ENCODE measurements around the gene ATG4B. TPM values are rescaled to one million over a fixed set of nuclear protein-coding genes. Genes with fewer than 3 reads are reported as not detected.

Gene ATG4B
- polyA plus RNA-seq, 1 donor from 2014 or later: 128 TPM

DNA sequence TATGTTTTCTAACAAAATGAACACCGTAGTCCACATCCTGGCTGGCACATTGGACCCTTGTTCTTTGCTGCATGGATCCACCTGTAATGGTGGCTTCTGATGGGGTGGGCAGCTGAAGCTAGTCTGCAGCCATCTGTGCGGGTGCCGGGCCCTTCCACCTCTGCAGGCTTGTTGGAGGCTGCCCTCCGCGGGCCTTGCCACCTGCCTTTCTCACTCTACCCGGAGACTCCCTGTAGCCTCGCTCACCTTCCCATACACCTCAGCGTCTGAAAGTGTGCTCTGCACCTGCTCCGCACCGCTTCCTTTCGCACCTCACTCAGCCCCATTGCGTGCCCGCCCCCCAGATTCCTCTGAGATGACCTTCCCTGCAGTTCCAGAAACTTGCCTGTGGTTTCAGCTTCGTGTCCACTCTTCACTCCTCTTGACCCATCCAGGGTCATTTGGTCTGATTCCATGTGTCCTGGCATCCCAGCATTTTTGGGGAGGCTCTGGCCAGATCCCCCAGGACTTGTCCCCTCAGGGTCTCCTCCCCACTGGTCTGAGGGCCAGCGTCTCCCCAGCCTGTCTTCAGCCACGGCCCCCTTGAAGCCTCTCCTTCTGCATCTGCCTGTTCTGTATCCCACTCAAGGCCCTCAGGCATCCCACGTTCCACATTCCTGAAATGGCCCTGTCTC, 18.2 kb downstream of the ATG4B start:
- H3K27me3 ChIP-seq (ENCODE audit: insufficient read depth, low read depth, low read length): no peaks in the 10 kb centered on the region
- H3F3A ChIP-seq (ENCODE audit: insufficient read depth, low read length, poor library complexity, severe bottlenecking): no peaks in the 10 kb centered on the region
- H3K9me3 ChIP-seq (ENCODE audit: low read length): no peaks in the 10 kb centered on the region
- H3K79me2 ChIP-seq (replicated peaks; ENCODE audit: insufficient read depth, low read length): no peaks in the 10 kb centered on the region
- H3K9ac ChIP-seq (ENCODE audit: low read length): no peak overlapping the region
- no peak overlapping the region for H3K27ac ChIP-seq (ENCODE audit: low read length)
- H4K20me1 ChIP-seq (ENCODE audit: insufficient read depth): no peaks in the 10 kb centered on the region
- H3K4me3 ChIP-seq (ENCODE audit: low read length): no peak overlapping the region
- no peak overlapping the region for H3K4me2 ChIP-seq (ENCODE audit: low read length)
- H2AFZ ChIP-seq (ENCODE audit: low read depth, low read length): no peak overlapping the region
- TF ChIP-seq TAF1 (IDR thresholded peaks at IDR 0.05; ENCODE audit: low read depth) (no peak), SMC3 (conservative IDR thresholded peaks at IDR 0.05; ENCODE audit: poor library complexity) (no peak), POLR2AphosphoS5 (IDR thresholded peaks at IDR 0.05) (no peak)
- H3K9me2 ChIP-seq (ENCODE audit: insufficient read depth, low read length): no peaks in the 10 kb centered on the region
- H3K36me3 ChIP-seq (ENCODE audit: insufficient read depth, low read length): no peaks in the 10 kb centered on the region

DNA sequence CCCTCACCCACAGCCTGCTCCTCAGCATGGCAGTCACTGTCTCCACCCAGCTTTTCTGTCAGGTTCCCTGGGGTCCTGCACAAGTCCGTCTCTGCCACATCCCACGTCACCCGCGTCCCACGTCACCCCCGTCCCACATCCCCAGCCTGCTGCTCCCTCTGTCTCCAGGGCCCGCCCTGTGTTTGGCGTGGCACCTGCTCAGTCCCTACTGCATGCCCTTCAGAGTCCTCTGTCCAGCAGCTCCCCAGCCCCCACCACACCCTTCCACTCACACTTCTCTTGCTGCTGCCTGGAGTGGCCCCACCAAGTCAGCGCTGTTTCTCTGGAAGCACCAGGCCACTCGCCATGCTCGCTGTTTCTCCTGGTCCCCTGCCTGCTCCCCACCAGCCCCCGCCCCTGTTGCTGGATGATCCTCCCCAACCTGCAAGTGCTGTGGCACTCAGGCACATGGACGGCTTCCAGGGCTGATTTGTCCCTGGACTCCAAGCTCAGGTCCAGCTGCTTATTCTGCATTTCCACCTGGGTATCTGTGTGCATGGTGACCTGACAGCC, 18.8 kb downstream of the ATG4B start:
- H3K9ac ChIP-seq (ENCODE audit: low read length): no peak overlapping the region
- H3K79me2 ChIP-seq (replicated peaks; ENCODE audit: insufficient read depth, low read length): no peaks in the 10 kb centered on the region
- H3K36me3 ChIP-seq (ENCODE audit: insufficient read depth, low read length): no peaks in the 10 kb centered on the region
- H3K4me2 ChIP-seq (ENCODE audit: low read length): no peak overlapping the region
- TF ChIP-seq POLR2AphosphoS5 (IDR thresholded peaks at IDR 0.05) (no peak), EP300 (conservative IDR thresholded peaks at IDR 0.05; ENCODE audit: poor library complexity, severe bottlenecking) (no peak), TAF1 (IDR thresholded peaks at IDR 0.05; ENCODE audit: low read depth) (no peak), SMC3 (conservative IDR thresholded peaks at IDR 0.05; ENCODE audit: poor library complexity) (no peak), EZH2 (IDR thresholded peaks at IDR 0.05; ENCODE audit: borderline replicate concordance, insufficient read depth, low read length, poor library complexity, severe bottlenecking) (no peak), RAD21 (conservative IDR thresholded peaks at IDR 0.05) (no peak), MXI1 (conservative IDR thresholded peaks at IDR 0.05; ENCODE audit: poor library complexity, severe bottlenecking) (no peak)
- TF ChIP-seq, protein P1, sequence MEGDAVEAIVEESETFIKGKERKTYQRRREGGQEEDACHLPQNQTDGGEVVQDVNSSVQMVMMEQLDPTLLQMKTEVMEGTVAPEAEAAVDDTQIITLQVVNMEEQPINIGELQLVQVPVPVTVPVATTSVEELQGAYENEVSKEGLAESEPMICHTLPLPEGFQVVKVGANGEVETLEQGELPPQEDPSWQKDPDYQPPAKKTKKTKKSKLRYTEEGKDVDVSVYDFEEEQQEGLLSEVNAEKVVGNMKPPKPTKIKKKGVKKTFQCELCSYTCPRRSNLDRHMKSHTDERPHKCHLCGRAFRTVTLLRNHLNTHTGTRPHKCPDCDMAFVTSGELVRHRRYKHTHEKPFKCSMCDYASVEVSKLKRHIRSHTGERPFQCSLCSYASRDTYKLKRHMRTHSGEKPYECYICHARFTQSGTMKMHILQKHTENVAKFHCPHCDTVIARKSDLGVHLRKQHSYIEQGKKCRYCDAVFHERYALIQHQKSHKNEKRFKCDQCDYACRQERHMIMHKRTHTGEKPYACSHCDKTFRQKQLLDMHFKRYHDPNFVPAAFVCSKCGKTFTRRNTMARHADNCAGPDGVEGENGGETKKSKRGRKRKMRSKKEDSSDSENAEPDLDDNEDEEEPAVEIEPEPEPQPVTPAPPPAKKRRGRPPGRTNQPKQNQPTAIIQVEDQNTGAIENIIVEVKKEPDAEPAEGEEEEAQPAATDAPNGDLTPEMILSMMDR (IDR thresholded peaks at IDR 0.05; ENCODE audit: poor library complexity, severe bottlenecking): no peak
- TF ChIP-seq, protein P2, sequence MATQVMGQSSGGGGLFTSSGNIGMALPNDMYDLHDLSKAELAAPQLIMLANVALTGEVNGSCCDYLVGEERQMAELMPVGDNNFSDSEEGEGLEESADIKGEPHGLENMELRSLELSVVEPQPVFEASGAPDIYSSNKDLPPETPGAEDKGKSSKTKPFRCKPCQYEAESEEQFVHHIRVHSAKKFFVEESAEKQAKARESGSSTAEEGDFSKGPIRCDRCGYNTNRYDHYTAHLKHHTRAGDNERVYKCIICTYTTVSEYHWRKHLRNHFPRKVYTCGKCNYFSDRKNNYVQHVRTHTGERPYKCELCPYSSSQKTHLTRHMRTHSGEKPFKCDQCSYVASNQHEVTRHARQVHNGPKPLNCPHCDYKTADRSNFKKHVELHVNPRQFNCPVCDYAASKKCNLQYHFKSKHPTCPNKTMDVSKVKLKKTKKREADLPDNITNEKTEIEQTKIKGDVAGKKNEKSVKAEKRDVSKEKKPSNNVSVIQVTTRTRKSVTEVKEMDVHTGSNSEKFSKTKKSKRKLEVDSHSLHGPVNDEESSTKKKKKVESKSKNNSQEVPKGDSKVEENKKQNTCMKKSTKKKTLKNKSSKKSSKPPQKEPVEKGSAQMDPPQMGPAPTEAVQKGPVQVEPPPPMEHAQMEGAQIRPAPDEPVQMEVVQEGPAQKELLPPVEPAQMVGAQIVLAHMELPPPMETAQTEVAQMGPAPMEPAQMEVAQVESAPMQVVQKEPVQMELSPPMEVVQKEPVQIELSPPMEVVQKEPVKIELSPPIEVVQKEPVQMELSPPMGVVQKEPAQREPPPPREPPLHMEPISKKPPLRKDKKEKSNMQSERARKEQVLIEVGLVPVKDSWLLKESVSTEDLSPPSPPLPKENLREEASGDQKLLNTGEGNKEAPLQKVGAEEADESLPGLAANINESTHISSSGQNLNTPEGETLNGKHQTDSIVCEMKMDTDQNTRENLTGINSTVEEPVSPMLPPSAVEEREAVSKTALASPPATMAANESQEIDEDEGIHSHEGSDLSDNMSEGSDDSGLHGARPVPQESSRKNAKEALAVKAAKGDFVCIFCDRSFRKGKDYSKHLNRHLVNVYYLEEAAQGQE (IDR thresholded peaks at IDR 0.05; ENCODE audit: borderline replicate concordance): no peak
- H2AFZ ChIP-seq (ENCODE audit: low read depth, low read length): no peak overlapping the region
- H3K4me3 ChIP-seq (ENCODE audit: low read length): no peak overlapping the region
- no peak overlapping the region for H3K27ac ChIP-seq (ENCODE audit: low read length)
- no peaks in the 10 kb centered on the region for H4K20me1 ChIP-seq (ENCODE audit: insufficient read depth)
- H3K27me3 ChIP-seq (ENCODE audit: insufficient read depth, low read depth, low read length): no peaks in the 10 kb centered on the region
- H3K9me2 ChIP-seq (ENCODE audit: insufficient read depth, low read length): no peaks in the 10 kb centered on the region
- H3K9me3 ChIP-seq (ENCODE audit: low read length): no peaks in the 10 kb centered on the region
- no peaks in the 10 kb centered on the region for H3F3A ChIP-seq (ENCODE audit: insufficient read depth, low read length, poor library complexity, severe bottlenecking)

All from neural cell (in vitro differentiated cells).